Tibial nerve (tissue), 4 donors: ENCODE data around the gene ZNF507. TPM values are rescaled to one million over a fixed set of nuclear protein-coding genes. Genes with fewer than 3 reads are reported as not detected.
A peak's percentile ranks its signal among the peaks of the same experiment; 100 is the strongest.

Experiments
- DNase-seq, 2 donors: peaks; one replicate each; pipeline ENCODE4 v3.0.0-alpha.2; 2019; ENCODE audit warnings: low spot score in 2 of 2
- H3K27ac ChIP-seq, 4 donors: fragments of 200-600 bp; sonication (generic) in 3 of 4; one replicate each; pipeline ENCODE4 v1.5.1; 2017 to 2019; ENCODE audit warnings: mild to moderate bottlenecking in 1 of 4
- H3K27me3 ChIP-seq, 2 donors: fragments of 200-600 bp; sonication (generic) in 1 of 2; one replicate each; pipeline versions ENCODE4 v1.5.1 to v1.6.0; 2017 to 2019
- H3K36me3 ChIP-seq, 3 donors: fragments of 200-600 bp; sonication (generic); one replicate each; pipeline ENCODE4 v1.5.1; 2018 to 2019
- H3K4me1 ChIP-seq, 4 donors: fragments of 200-600 bp; sonication (generic) in 3 of 4; one replicate each; pipeline ENCODE4 v1.5.1; 2017 to 2019
- H3K4me3 ChIP-seq, 4 donors: fragments of 200-600 bp; sonication (generic) in 3 of 4; one replicate each; pipeline ENCODE4 v1.5.1; 2017 to 2019; ENCODE audit warnings: mild to moderate bottlenecking in 1 of 4, moderate library complexity in 1 of 4
- H3K9me3 ChIP-seq, 4 donors: fragments of 200-600 bp; sonication (generic) in 3 of 4; one replicate each; pipeline ENCODE4 v1.5.1; 2017 to 2019
- CTCF ChIP-seq, 5 experiments: fragments of 200-600 bp in 3 of 5; fragments of 450-650 bp in 2 of 5; sonication (generic) in 3 of 5; IDR thresholded peaks; one replicate each; pipeline ENCODE4 v1.5.1; 2016 to 2019; ENCODE audit warnings: antibody characterized with exemption in 5 of 5, mild to moderate bottlenecking in 3 of 5, moderate library complexity in 2 of 5
- EP300 ChIP-seq, 2 donors: sonication (generic); formaldehyde crosslinking; IDR thresholded peaks; one replicate each; pipeline ENCODE4 v1.6.1; 2017; ENCODE audit warnings: antibody characterized with exemption in 2 of 2, mild to moderate bottlenecking in 1 of 2
- POLR2A ChIP-seq, 2 donors: fragments of 450-650 bp; IDR thresholded peaks; one replicate each; pipeline ENCODE4 v1.6.1; 2017; ENCODE audit warnings: antibody characterized with exemption in 2 of 2, mild to moderate bottlenecking in 2 of 2, moderate library complexity in 2 of 2
- WGBS, 2 donors: methylation state at CpG; one replicate each; pipeline ENCODE4 v1.1.5; 2018; 5-methylcytosine and 5-hydroxymethylcytosine counted together
- total RNA-seq, 4 donors: library from RNA; depleted of rRNA; stranded (reverse); fragments of >200 nt; gene quantifications; one replicate each; pipeline ENCODE4 v1.1.0, GENCODE V29; 2016

ZNF507 gene
- total RNA-seq, 4 donors from 2014 or later = 28.5 to 35.7 (median 32.1) TPM

GRCh38 chr19:32347573-32347972 lies 2.2 kb downstream of the ZNF507 start:
- Histone ChIP-seq H3K4me3 (peak overlapping the region in 1 of 4 donors; percentile 77), H3K27me3 (no peaks in the 10 kb centered on the region), H3K4me1 (peaks cover 0 to 64% (median 15%) of the 10 kb centered on the region in 4 donors), H3K36me3 (peaks cover 0 to 29% (median 0%) of the 10 kb centered on the region in 3 donors), H3K27ac (no peak overlapping the region), H3K9me3 (no peaks in the 10 kb centered on the region)
- no peak for DNase-seq
- TF ChIP-seq CTCF (IDR thresholded peaks at IDR 0.05) (no peak), EP300 (IDR thresholded peaks at IDR 0.05) (no peak)

GRCh38 chr19:32349051-32349450 lies 3.6 kb downstream of the ZNF507 start:
- TF ChIP-seq EP300 (IDR thresholded peaks at IDR 0.05) (no peak), POLR2A (IDR thresholded peaks at IDR 0.05) (no peak), CTCF (IDR thresholded peaks at IDR 0.05) (no peak)
- WGBS, 2 donors = 75 to 89% methylated on average over 1 of the region's 1 CpG
- Histone ChIP-seq H3K9me3 (no peaks in the 10 kb centered on the region), H3K4me3 (no peak overlapping the region), H3K27me3 (no peaks in the 10 kb centered on the region), H3K36me3 (peaks cover 0 to 43% (median 2%) of the 10 kb centered on the region in 3 donors), H3K27ac (no peak overlapping the region), H3K4me1 (peaks cover 0 to 64% (median 15%) of the 10 kb centered on the region in 4 donors)
- DNase-seq = no peak

- TF ChIP-seq EP300 (IDR thresholded peaks at IDR 0.05) (no peak), POLR2A (IDR thresholded peaks at IDR 0.05) (no peak), CTCF (IDR thresholded peaks at IDR 0.05) (no peak)
- WGBS, 2 donors = 90 to 93% methylated on average over 2 of the region's 2 CpGs
- peaks cover 0 to 64% (median 15%) of the 10 kb centered on the region in 4 donors for H3K4me1 ChIP-seq
- no peak overlapping the region for H3K4me3 ChIP-seq
- no peak for DNase-seq
- peaks cover 0 to 52% (median 8%) of the 10 kb centered on the region in 3 donors for H3K36me3 ChIP-seq
- no peaks in the 10 kb centered on the region for H3K9me3 ChIP-seq
- H3K27me3 ChIP-seq = no peaks in the 10 kb centered on the region
- no peak overlapping the region for H3K27ac ChIP-seq
Measured at GRCh38 chr19:32349724-32350470, 4.5 kb downstream of the ZNF507 start.

DNA sequence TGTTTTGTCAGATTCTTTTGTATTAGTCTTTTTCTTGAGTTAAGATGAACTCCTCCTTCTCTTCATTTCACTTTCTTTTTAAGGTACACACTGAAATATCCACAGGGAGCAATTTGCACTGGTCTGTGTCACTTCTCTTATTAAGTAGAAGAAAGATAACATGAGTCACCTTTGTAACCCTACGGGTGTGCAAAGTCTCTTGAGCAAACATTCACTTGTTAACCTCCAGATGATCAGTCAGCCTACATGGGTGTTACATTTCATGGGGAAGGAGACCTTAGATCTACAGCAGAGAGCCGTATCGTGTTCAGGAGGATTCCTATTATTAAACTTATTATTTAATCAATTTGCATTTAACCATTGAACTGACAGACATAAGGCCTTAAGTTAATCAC lies 5.1 kb downstream of the ZNF507 start:
- WGBS, 2 donors = 83% methylated on average over 3 of the region's 3 CpGs
- no peak for DNase-seq
- peak overlapping the region in 2 of 4 donors; percentile 46 to 51 for H3K27ac ChIP-seq
- peaks cover 0 to 60% (median 15%) of the 10 kb centered on the region in 4 donors for H3K4me1 ChIP-seq
- no peaks in the 10 kb centered on the region for H3K9me3 ChIP-seq
- no peaks in the 10 kb centered on the region for H3K27me3 ChIP-seq
- TF ChIP-seq POLR2A (IDR thresholded peaks at IDR 0.05) (no peak), CTCF (IDR thresholded peaks at IDR 0.05) (no peak), EP300 (IDR thresholded peaks at IDR 0.05) (no peak)
- H3K4me3 ChIP-seq = no peak overlapping the region
- H3K36me3 ChIP-seq = peaks cover 0 to 58% (median 8%) of the 10 kb centered on the region in 3 donors

DNA sequence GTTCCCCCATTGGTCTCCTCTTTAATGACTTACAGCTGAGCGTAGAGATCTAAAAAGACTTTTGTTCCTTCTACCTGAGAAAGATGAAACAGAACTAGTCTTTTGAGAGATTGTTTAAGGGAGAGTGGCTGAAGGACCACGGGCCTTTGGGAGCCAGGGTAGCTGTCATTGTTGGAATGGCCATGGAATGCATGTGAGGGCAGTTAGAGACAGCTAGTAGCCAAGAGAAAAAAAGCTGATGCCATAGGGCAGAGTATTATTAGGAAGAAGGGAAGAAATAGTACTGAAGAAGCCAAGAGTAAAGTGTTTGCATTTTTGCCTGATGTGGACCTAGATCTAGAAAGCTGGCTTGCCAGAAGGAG lies 5.6 kb downstream of the ZNF507 start:
- WGBS, 2 donors = 78 to 84% methylated on average over 2 of the region's 2 CpGs
- Histone ChIP-seq H3K27me3 (no peaks in the 10 kb centered on the region), H3K36me3 (peaks cover 0 to 63% (median 8%) of the 10 kb centered on the region in 3 donors), H3K4me1 (peaks cover 0 to 60% (median 15%) of the 10 kb centered on the region in 4 donors), H3K4me3 (no peak overlapping the region), H3K27ac (peak overlapping the region in 2 of 4 donors; percentile 46 to 51), H3K9me3 (no peaks in the 10 kb centered on the region)
- no peak for DNase-seq
- TF ChIP-seq CTCF (IDR thresholded peaks at IDR 0.05) (no peak), POLR2A (IDR thresholded peaks at IDR 0.05) (no peak), EP300 (IDR thresholded peaks at IDR 0.05) (no peak)
